IMR-90 (cell line): ENCODE data around the gene CGN. TPM values are rescaled to one million over a fixed set of nuclear protein-coding genes. Genes with fewer than 3 reads are reported as not detected.

Experiments used
- ATAC-seq: fragments of 200-7000 bp; cut with Tn5 transposase; 2 replicates; pipeline ENCODE4 v1.9.1; 2020; ENCODE audit warnings: low read depth, mild to moderate bottlenecking, moderate library complexity
- BruUV-seq: library from RNA; stranded (reverse); fragments of 400-500 nt; replicated peaks from 2 replicates; lab custom pipeline; 2021; lab: Mats Ljungman, UMichigan
- CTCF ChIA-PET: fragments of 300-600 bp; formaldehyde crosslinking; extraction: SDS; loops from one replicate; lab custom pipeline; 2021; ENCODE audit warnings: antibody characterized with exemption; lab: Yijun Ruan, JAX
- POLR2A ChIA-PET: fragments of 300-600 bp; sonication (Branson Sonifier 250); formaldehyde crosslinking; loops from one replicate; lab custom pipeline; 2022; ENCODE audit warnings: antibody characterized with exemption; ENCODE audit not compliant: unreplicated experiment; lab: Charles Lee
- DNase-seq: peaks from one replicate; pipeline ENCODE4 v3.0.0; 2013
- H2AFZ ChIP-seq: replicated peaks from 2 replicates; pipeline ENCODE3; 2013; ENCODE audit warnings: low read length, mild to moderate bottlenecking; ENCODE audit not compliant: poor library complexity
- H2AK5ac ChIP-seq: 2 replicates; pipeline ENCODE4 v1.6.1; 2013; ENCODE audit warnings: low read depth, low read length, inconsistent platforms
- H2AK9ac ChIP-seq: replicated peaks from 2 replicates; pipeline ENCODE3; 2013; ENCODE audit warnings: mild to moderate bottlenecking, low read depth, low read length, moderate library complexity; ENCODE audit not compliant: poor library complexity
- H2BK120ac ChIP-seq: 2 replicates; pipeline ENCODE4 v1.6.1; 2013; ENCODE audit warnings: low read depth, low read length, inconsistent platforms
- H2BK15ac ChIP-seq: 3 replicates; pipeline ENCODE4 v1.6.1; 2013; ENCODE audit warnings: low read depth, low read length, inconsistent platforms
- H2BK20ac ChIP-seq: 2 replicates; pipeline ENCODE4 v1.6.1; 2013; ENCODE audit warnings: low read depth, mild to moderate bottlenecking, inconsistent platforms, low read length, moderate library complexity
- H2BK5ac ChIP-seq: 2 replicates; pipeline ENCODE4 v1.6.1; 2013; ENCODE audit warnings: mild to moderate bottlenecking, low read depth, low read length, inconsistent platforms; ENCODE audit not compliant: poor library complexity, severe bottlenecking
- H3K14ac ChIP-seq: replicated peaks from 2 replicates; pipeline ENCODE4 v1.6.1; 2013; ENCODE audit warnings: low read depth, low read length, inconsistent platforms
- H3K18ac ChIP-seq: 2 replicates; pipeline ENCODE4 v1.6.1; 2013; ENCODE audit warnings: low read depth, low read length, control low read depth
- H3K23ac ChIP-seq: 2 replicates; pipeline ENCODE4 v1.6.1; 2013; ENCODE audit warnings: low read depth, low read length, inconsistent platforms
- H3K27ac ChIP-seq: 2 replicates; pipeline ENCODE4 v1.5.1; 2013; ENCODE audit warnings: mild to moderate bottlenecking, control low read depth, low read length; ENCODE audit not compliant: insufficient read depth
- H3K27me3 ChIP-seq: 2 replicates; pipeline ENCODE4 v1.6.1; 2013; ENCODE audit warnings: low read length; ENCODE audit not compliant: control insufficient read depth, insufficient read depth
- H3K36me3 ChIP-seq: 2 replicates; pipeline ENCODE4 v1.6.1; 2013; ENCODE audit warnings: low read length, mixed read lengths; ENCODE audit not compliant: control insufficient read depth, insufficient read depth
- H3K4ac ChIP-seq: 2 replicates; pipeline ENCODE4 v1.6.1; 2013; ENCODE audit warnings: low read depth, low read length, inconsistent platforms
- H3K4me1 ChIP-seq: 2 replicates; pipeline ENCODE4 v1.6.1; 2013; ENCODE audit warnings: low read length, mixed read lengths; ENCODE audit not compliant: control insufficient read depth, insufficient read depth
- H3K4me2 ChIP-seq: 2 replicates; pipeline ENCODE4 v1.6.1; 2013; ENCODE audit warnings: low read depth, mild to moderate bottlenecking, control low read depth, low read length, moderate library complexity
- H3K4me3 ChIP-seq: 2 replicates; pipeline ENCODE4 v1.5.1; 2013; ENCODE audit warnings: low read depth, mild to moderate bottlenecking, control low read depth, low read length, moderate library complexity; ENCODE audit not compliant: insufficient read depth
- H3K56ac ChIP-seq: 2 replicates; pipeline ENCODE4 v1.6.1; 2013; ENCODE audit warnings: low read length, inconsistent platforms; ENCODE audit not compliant: insufficient read depth; ENCODE audit errors: extremely low read depth
- H3K79me1 ChIP-seq, 2 experiments: 2 replicates each; pipeline ENCODE4 v1.6.1; 2013; ENCODE audit warnings: low read length in 2 of 2, inconsistent platforms in 1 of 2, low read depth in 1 of 2
- H3K9ac ChIP-seq: 2 replicates; pipeline ENCODE4 v1.6.1; 2013; ENCODE audit warnings: low read depth, low read length, control low read depth
- H3K9me1 ChIP-seq: 2 replicates; pipeline ENCODE4 v1.6.1; 2013; ENCODE audit warnings: low read length, inconsistent platforms; ENCODE audit not compliant: insufficient read depth
- H3K9me3 ChIP-seq: 2 replicates; pipeline ENCODE4 v1.6.1; 2013; ENCODE audit warnings: low read length; ENCODE audit not compliant: control insufficient read depth, insufficient read depth
- H4K20me1 ChIP-seq: 2 replicates; pipeline ENCODE4 v1.6.1; 2013; ENCODE audit warnings: low read length, inconsistent platforms; ENCODE audit not compliant: insufficient read depth
- H4K5ac ChIP-seq: 2 replicates; pipeline ENCODE4 v1.6.1; 2013; ENCODE audit warnings: mild to moderate bottlenecking, low read depth, low read length, control low read depth
- H4K8ac ChIP-seq, 2 experiments: 2 replicates each; pipeline ENCODE4 v1.6.1; 2013; ENCODE audit warnings: low read depth in 2 of 2, low read length in 2 of 2, control low read depth in 1 of 2, inconsistent platforms in 1 of 2
- H4K91ac ChIP-seq: 2 replicates; pipeline ENCODE4 v1.6.1; 2013; ENCODE audit warnings: low read depth, low read length, inconsistent platforms; ENCODE audit not compliant: insufficient read depth
- BHLHE40 ChIP-seq: fragments of 150-350 bp; IDR thresholded peaks from 2 replicates; pipeline ENCODE4 v1.6.1; 2016; ENCODE audit warnings: mild to moderate bottlenecking, low read depth, low read length
- CEBPB ChIP-seq: IDR thresholded peaks from 2 replicates; pipeline ENCODE4 v1.6.1; 2012; ENCODE audit warnings: low read depth, low read length, improper control_type of control experiment
- CHD1 ChIP-seq: IDR thresholded peaks from 2 replicates; pipeline ENCODE4 v1.6.1; 2012; ENCODE audit warnings: low read depth, low read length, improper control_type of control experiment
- ELK1 ChIP-seq: fragments of 150-350 bp; IDR thresholded peaks from 2 replicates; pipeline ENCODE4 v1.6.1; 2016; ENCODE audit warnings: low read depth, mild to moderate bottlenecking, low read length, moderate library complexity, borderline replicate concordance
- FOS ChIP-seq: fragments of 150-350 bp; IDR thresholded peaks from 2 replicates; pipeline ENCODE4 v1.6.1; 2016; ENCODE audit warnings: low read depth, low read length
- MAFK ChIP-seq: IDR thresholded peaks from 2 replicates; pipeline ENCODE4 v1.6.1; 2012; ENCODE audit warnings: low read depth, low read length, improper control_type of control experiment
- MAZ ChIP-seq: IDR thresholded peaks from 2 replicates; pipeline ENCODE4 v1.6.1; 2012; ENCODE audit warnings: low read depth, mild to moderate bottlenecking, low read length, improper control_type of control experiment, moderate library complexity, borderline replicate concordance
- MXI1 ChIP-seq: IDR thresholded peaks from 2 replicates; pipeline ENCODE4 v1.6.1; 2012; ENCODE audit warnings: low read depth, mild to moderate bottlenecking, low read length, moderate library complexity, borderline replicate concordance
- POLR2A ChIP-seq: IDR thresholded peaks from 2 replicates; pipeline ENCODE4 v1.6.1; 2012; ENCODE audit warnings: mild to moderate bottlenecking, low read depth, low read length
- RAD21 ChIP-seq: IDR thresholded peaks from 2 replicates; pipeline ENCODE4 v1.6.1; 2012; ENCODE audit warnings: low read length, improper control_type of control experiment
- RCOR1 ChIP-seq: IDR thresholded peaks from 2 replicates; pipeline ENCODE4 v1.6.1; 2012; ENCODE audit warnings: mild to moderate bottlenecking, low read length, improper control_type of control experiment; ENCODE audit not compliant: insufficient replicate concordance
- RFX5 ChIP-seq: IDR thresholded peaks from 2 replicates; pipeline ENCODE4 v1.8.0; 2012; ENCODE audit warnings: low read depth, mild to moderate bottlenecking, low read length, moderate library complexity
- SMC3 ChIP-seq: fragments of 150-350 bp; IDR thresholded peaks from 2 replicates; pipeline ENCODE4 v1.6.1; 2016; ENCODE audit warnings: low read depth, mild to moderate bottlenecking, antibody characterized with exemption, low read length, moderate library complexity
- USF2 ChIP-seq: fragments of 150-350 bp; IDR thresholded peaks from 2 replicates; pipeline ENCODE4 v1.6.1; 2017; ENCODE audit warnings: mild to moderate bottlenecking, antibody characterized with exemption, low read length, low read depth
- WGBS, 2 experiments: methylation state at CpG; one replicate each; pipeline versions ENCODE4 v1.1.5 to v1.1.7; 2013; ENCODE audit warnings: missing lambda C conversion rate in 2 of 2; ENCODE audit not compliant: insufficient read length in 1 of 2; ENCODE audit errors: extremely low coverage in 2 of 2; 5-methylcytosine and 5-hydroxymethylcytosine counted together
- dilution Hi-C: fragments of 300-500 bp; cut with HindIII; formaldehyde crosslinking; loops from one replicate; pipeline ENCODE4 v1.14.3; 2018; ENCODE audit warnings: low sequenced_read_pairs; ENCODE audit not compliant: unreplicated experiment
- in situ Hi-C: fragments of 300-500 bp; cut with MboI; formaldehyde crosslinking; loops from 3 replicates; pipeline ENCODE4 v1.14.3; 2019; ENCODE audit warnings: low sequenced_read_pairs, inconsistent platforms, mixed read lengths
- intact Hi-C: fragments of 100-400 bp; cut with micrococcal nuclease; formaldehyde crosslinking; loops from 2 replicates; pipeline ENCODE4 v1.10.0; 2022
- polyA plus RNA-seq, 3 experiments: library from polyadenylated mRNA; depleted of rRNA; stranded (reverse); fragments of >200 nt; gene quantifications; 2 replicates each; pipeline ENCODE4 v1.2.3, GENCODE V29; 2012; ENCODE audit warnings: low replicate concordance in 1 of 3
- total RNA-seq: library from RNA; depleted of rRNA; stranded (reverse); fragments of >200 nt; gene quantifications from 2 replicates; pipeline ENCODE4 v1.2.3, GENCODE V29; 2012
- TF ChIP-seq, protein P1 (sequence below): conservative IDR thresholded peaks from 2 replicates; pipeline ENCODE4 v1.5.1; 2012; ENCODE audit warnings: mild to moderate bottlenecking, low read depth, low read length, improper control_type of control experiment

CGN gene
- total and polyA plus RNA-seq, 2 of the 4 experiments (the other 2 are of a cell fraction): 0.34 to 0.36 TPM

- peak overlapping the region; percentile 81 for H2AFZ ChIP-seq
- dilution Hi-C loops (no loop called here), intact Hi-C loops (no loop called here), in situ Hi-C loops (loop anchor here (10.0 kb wide), 1 partner anchor 198 kb away; no protein-coding TSS in a partner anchor)
- H2BK15ac ChIP-seq: peak overlapping the region; percentile 89; the same call in 2 of the 3 replicates
- no peaks in the 10 kb centered on the region for H3K27me3 ChIP-seq
- H3K23ac ChIP-seq: peak overlapping the region; percentile 88
- CTCF ChIA-PET: interaction anchor here (0.9 kb wide), 1 partner anchor 198 kb away, joined by 3 read pairs; no protein-coding TSS in a partner anchor
- peak overlapping the region; percentile 99 for H2AK5ac ChIP-seq
- H3K9ac ChIP-seq: no peak overlapping the region
- peak overlapping the region; percentile 42 for H3K27ac ChIP-seq
- peak overlapping the region; percentile 95 for H3K14ac ChIP-seq
- H2AK9ac ChIP-seq: peak overlapping the region; percentile 81
- H3K4me1 ChIP-seq: peaks cover 25% of the 10 kb centered on the region
- peak overlapping the region; percentile 96 for H2BK120ac ChIP-seq
- peak overlapping the region; percentile 69 for H3K18ac ChIP-seq
- DNase-seq: peak; percentile 99
- peak overlapping the region; percentile 93 for H3K4ac ChIP-seq
- peak overlapping the region; percentile 82 for H2BK5ac ChIP-seq
- peak overlapping the region; percentile 65; the same call in 1 of the 2 replicates for H3K56ac ChIP-seq
- H4K20me1 ChIP-seq: peaks cover 4% of the 10 kb centered on the region; the same call in 1 of the 2 replicates
- H3K9me1 ChIP-seq: peaks cover 25% of the 10 kb centered on the region
- POLR2A ChIA-PET: interaction anchor here (0.6 kb wide), 1 partner anchor 566 kb away, joined by 3 read pairs; no protein-coding TSS in a partner anchor
- peak overlapping the region; percentile 0; the same call in 1 of the 2 replicates for H4K5ac ChIP-seq
- peak overlapping the region; percentile 93 for H4K91ac ChIP-seq
- no peak overlapping the region for H3K4me2 ChIP-seq
- no peaks in the 10 kb centered on the region for H3K9me3 ChIP-seq
- 17% methylated on average over 5 of the region's 9 CpGs; no CpG with 5 or more reads in 1 of the 2 experiments for WGBS, 2 experiments
- H2BK20ac ChIP-seq: peak overlapping the region; percentile 97
- ATAC-seq: peak; percentile 54
- peak overlapping the region; percentile 60 to 94 for H4K8ac ChIP-seq
- BruUV-seq: no TSS peak
- H3K36me3 ChIP-seq: no peaks in the 10 kb centered on the region
- H3K4me3 ChIP-seq: no peak overlapping the region
- H3K79me1 ChIP-seq: peaks cover 8 to 32% of the 10 kb centered on the region in 2 experiments; a peak in 3 of 4 replicates
- TF ChIP-seq MXI1 (no peak), POLR2A (no peak), ELK1 (no peak), SMC3 (no peak), RFX5 (no peak), RAD21 (no peak), CEBPB (peak; percentile 99), MAFK (peak; percentile 92), USF2 (peak; percentile 34; the same call in 1 of the 2 replicates), RCOR1 (no peak), FOS (peak; percentile 82), BHLHE40 (no peak), MAZ (no peak), CHD1 (no peak)
- TF ChIP-seq, protein P1, sequence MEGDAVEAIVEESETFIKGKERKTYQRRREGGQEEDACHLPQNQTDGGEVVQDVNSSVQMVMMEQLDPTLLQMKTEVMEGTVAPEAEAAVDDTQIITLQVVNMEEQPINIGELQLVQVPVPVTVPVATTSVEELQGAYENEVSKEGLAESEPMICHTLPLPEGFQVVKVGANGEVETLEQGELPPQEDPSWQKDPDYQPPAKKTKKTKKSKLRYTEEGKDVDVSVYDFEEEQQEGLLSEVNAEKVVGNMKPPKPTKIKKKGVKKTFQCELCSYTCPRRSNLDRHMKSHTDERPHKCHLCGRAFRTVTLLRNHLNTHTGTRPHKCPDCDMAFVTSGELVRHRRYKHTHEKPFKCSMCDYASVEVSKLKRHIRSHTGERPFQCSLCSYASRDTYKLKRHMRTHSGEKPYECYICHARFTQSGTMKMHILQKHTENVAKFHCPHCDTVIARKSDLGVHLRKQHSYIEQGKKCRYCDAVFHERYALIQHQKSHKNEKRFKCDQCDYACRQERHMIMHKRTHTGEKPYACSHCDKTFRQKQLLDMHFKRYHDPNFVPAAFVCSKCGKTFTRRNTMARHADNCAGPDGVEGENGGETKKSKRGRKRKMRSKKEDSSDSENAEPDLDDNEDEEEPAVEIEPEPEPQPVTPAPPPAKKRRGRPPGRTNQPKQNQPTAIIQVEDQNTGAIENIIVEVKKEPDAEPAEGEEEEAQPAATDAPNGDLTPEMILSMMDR: no peak
Observed at GRCh38 chr1:151537112-151537511, 25.9 kb downstream of the CGN start.
